HG02642 (cell line): ENCODE results near the gene MAST4.
A peak's percentile ranks its signal among the peaks of the same experiment; 100 is the strongest.
"Not testable (repeated sequence)": the region's sequence is repeated elsewhere in the genome, so short reads cannot be mapped to it uniquely, and the experiment has no call there.

Experiments
- ATAC-seq: cut with Tn5 transposase; IDR thresholded peaks from one replicate; pipeline ENCODE4 v1.9.1; 2021; ENCODE audit warnings: mild to moderate bottlenecking; ENCODE audit not compliant: unreplicated experiment, poor library complexity

Gene MAST4

GRCh38 chr5:67163231-67163756 lies 567.1 kb downstream of the MAST4 start:
- ATAC-seq: no peak

GRCh38 chr5:67163863-67164595 lies 567.8 kb downstream of the MAST4 start:
- no peak for ATAC-seq

GRCh38 chr5:67164856-67165525 lies 568.8 kb downstream of the MAST4 start:
- no peak for ATAC-seq

DNA sequence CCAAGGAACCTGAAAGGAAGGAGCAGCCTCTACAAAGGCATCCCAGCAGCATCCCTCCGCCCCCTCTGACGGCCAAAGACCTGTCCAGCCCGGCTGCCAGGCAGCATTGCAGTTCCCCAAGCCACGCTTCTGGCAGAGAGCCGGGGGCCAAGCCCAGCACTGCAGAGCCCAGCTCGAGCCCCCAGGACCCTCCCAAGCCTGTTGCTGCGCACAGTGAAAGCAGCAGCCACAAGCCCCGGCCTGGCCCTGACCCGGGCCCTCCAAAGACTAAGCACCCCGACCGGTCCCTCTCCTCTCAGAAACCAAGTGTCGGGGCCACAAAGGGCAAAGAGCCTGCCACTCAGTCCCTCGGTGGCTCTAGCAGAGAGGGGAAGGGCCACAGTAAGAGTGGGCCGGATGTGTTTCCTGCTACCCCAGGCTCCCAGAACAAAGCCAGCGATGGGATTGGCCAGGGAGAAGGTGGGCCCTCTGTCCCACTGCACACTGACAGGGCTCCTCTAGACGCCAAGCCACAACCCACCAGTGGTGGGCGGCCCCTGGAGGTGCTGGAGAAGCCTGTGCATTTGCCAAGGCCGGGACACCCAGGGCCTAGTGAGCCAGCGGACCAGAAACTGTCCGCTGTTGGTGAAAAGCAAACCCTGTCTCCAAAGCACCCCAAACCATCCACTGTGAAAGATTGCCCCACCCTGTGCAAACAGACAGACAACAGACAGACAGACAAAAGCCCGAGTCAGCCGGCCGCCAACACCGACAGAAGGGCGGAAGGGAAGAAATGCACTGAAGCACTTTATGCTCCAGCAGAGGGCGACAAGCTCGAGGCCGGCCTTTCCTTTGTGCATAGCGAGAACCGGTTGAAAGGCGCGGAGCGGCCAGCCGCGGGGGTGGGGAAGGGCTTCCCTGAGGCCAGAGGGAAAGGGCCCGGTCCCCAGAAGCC lies 569.6 kb downstream of the MAST4 start:
- ATAC-seq: peak; percentile 94

- ATAC-seq: peak; percentile 58
Measured at GRCh38 chr5:67166460-67167285, 570.5 kb downstream of the MAST4 start.

DNA sequence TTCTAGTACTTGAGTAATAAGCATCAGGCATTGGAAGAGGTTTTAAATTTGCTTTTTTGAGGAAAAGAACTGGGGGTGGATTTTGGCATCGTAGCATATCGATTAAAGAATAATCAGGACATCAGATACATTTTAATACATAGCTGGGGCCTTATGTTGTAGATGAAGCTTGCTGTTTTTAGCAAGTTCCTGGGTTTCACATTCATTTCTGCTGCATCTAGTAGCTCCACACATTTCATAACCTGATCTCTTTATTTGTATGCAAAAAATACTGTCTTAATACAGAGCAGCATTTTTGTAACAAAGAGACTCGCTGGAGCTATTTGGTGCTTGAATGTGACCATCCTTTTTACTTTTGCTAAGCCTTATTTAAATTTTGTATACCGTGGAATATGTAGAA lies 571.9 kb downstream of the MAST4 start:
- no peak for ATAC-seq

DNA sequence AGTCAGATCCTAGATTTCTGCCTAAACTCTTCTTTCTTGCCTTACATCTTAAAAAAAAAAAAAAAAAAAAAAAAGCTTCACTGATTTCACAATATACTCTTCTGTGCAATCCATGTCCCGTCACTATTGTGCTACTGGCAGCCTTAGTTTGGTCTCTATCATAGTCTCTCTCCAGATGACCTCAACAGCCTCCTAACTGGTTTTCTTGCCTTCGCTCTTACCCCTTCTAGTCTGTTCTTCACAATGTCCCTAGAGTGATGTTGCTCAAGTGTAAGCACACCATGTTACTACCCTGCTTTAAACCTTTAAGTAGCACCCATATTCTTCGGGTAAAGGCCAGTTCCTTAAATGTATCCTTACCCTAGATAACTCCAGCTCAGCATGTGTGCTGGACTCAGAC lies 574.6 kb downstream of the MAST4 start:
- no peak for ATAC-seq

- not testable (repeated sequence) for ATAC-seq
Measured at GRCh38 chr5:67173351-67173750, 577.2 kb downstream of the MAST4 start.

GRCh38 chr5:67173959-67174358 lies 577.8 kb downstream of the MAST4 start:
- ATAC-seq: no peak

GRCh38 chr5:67176936-67177335 lies 580.7 kb downstream of the MAST4 start:
- no peak for ATAC-seq

DNA sequence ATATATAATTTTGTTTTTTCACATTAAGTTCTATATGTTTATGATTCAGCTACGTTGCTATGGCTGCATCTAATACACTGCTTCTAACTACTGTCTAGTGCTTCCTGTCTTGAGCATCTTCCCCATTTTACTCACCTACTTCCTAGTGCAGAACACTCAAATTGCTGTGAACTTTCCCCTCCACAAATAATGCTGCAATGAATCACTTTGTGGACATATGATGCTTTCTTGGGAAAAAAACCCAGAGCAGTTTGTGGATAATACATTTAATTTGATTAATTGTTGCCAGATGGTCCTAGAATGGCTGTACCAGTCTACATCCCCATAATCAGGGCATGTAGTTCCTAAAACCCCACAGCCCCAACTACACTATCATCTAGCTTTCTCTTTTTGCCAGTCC lies 581.9 kb downstream of the MAST4 start:
- ATAC-seq: no peak

- ATAC-seq: no peak
Measured at GRCh38 chr5:67178966-67179365, 582.8 kb downstream of the MAST4 start.

GRCh38 chr5:67179697-67180361 lies 583.6 kb downstream of the MAST4 start:
- ATAC-seq: no peak

DNA sequence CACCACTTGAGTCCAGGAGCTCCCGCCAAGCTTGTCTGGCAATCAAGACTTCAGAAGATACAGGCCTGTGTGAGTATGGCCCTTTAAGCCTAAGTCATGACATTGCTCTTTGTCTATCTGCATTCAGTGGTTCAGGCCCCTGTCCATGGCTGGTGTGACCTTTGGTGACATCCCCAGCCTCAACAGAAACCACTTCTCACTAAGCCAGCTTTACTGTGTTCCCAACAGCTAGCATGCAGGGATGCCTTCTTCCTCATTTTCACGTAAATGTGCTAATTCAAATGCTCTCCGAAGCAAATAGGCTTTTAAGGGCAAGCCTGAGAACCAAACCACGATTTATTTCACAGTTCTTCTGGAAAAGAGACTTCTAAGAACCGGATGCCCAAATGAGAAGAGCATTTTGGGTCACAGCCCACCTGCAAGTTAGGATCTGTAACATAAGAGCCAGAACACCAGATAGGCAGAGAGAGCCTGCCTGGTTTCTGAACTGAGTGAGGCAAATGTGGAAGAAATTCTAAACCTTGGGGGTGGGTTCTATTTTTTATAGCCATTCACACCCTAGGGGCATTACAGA lies 585.5 kb downstream of the MAST4 start:
- no peak for ATAC-seq

DNA sequence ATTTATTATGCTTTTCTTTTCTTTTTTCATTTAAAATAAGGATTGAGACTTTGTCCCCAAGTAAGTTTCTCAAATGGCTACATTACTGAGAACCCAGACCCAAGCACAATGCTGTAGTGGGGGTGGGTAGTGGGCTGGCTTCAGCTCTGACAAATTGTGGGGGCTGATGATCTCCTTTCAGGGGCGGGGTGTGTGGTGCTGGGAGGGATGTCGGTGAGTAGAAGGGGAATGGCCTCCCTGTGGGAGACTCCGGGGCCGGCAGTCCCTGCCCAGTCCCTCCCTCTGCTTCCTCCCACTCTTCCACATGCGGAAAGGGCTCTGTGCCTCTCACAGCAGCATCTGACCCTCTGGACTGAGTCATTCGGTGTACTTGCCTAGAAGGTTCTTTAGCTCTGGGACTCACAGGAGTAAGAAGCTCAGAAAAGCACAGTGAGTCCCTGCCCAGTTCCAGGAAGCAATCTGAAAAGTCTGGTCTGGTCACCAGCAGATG lies 586.2 kb downstream of the MAST4 start:
- no peak for ATAC-seq

DNA sequence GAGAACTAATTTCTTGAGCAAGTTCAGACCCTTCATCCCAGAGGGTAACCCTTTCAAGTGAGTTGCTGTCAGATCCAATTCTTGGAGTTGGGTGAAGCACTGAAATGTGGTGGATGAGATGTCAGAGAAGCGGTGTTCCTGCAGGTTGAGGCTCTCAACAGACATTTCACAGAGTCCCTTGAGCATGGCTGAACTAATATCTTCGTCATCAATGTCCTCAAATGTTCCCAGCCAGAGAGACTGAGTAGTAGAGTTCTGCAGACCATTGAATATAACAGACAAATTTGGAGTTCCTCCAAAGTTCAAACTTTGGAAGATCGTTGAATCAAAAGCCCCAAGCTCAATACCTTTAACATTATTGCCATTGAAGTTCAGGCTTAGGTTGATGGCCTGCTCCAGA lies 587.7 kb downstream of the MAST4 start:
- no peak for ATAC-seq

GRCh38 chr5:67187006-67187715 lies 591.0 kb downstream of the MAST4 start:
- peak; percentile 73 for ATAC-seq
